HepG2 (cell line): Measurements from ENCODE around the gene KRT36. TPM values are rescaled to one million over a fixed set of nuclear protein-coding genes. Genes with fewer than 3 reads are reported as not detected.

Experiments
- ATAC-seq: fragments of 200-7000 bp; cut with Tn5 transposase; 3 replicates; pipeline ENCODE4 v1.9.1; 2020; ENCODE audit warnings: mild to moderate bottlenecking, moderate library complexity
- BruUV-seq: library from RNA; stranded (reverse); fragments of 400-500 nt; replicated peaks from 2 replicates; lab custom pipeline; 2021; lab: Mats Ljungman, UMichigan
- CTCF ChIA-PET: fragments of 300-600 bp; formaldehyde crosslinking; extraction: SDS; loops from one replicate; lab custom pipeline; 2021; ENCODE audit warnings: low total read pairs, inconsistent platforms, low intra/inter-chr PET ratio; lab: Yijun Ruan, JAX
- POLR2A ChIA-PET: fragments of 350-600 bp; sonication (Branson Sonifier 250); formaldehyde crosslinking; loops from one replicate; lab custom pipeline; 2020; ENCODE audit warnings: antibody characterized with exemption, inconsistent platforms; lab: Yijun Ruan, JAX
- DNase-seq: peaks from one replicate; pipeline ENCODE4 v3.0.0-alpha.2; 2015; ENCODE audit warnings: low spot score
- FAIRE-seq: peaks from 3 replicates; lab custom pipeline; 2011; peaks lifted over from hg19 to GRCh38; lab: Jason Lieb, UNC
- H2AFZ ChIP-seq: one replicate; pipeline ENCODE4 v1.6.1; 2011; ENCODE audit warnings: low read length, inconsistent platforms
- H3K27ac ChIP-seq: fragments of 300-600 bp; 3 replicates; pipeline ENCODE4 v1.8.0; 2011; ENCODE audit warnings: mixed run types, mild to moderate bottlenecking, mixed read lengths, low read length, inconsistent platforms; ENCODE audit not compliant: insufficient read depth; ENCODE audit errors: extremely low read length
- H3K27me3 ChIP-seq, 2 experiments: fragments of 200-600 bp in 1 of 2; 2 replicates in 1 of 2; 3 replicates in 1 of 2; pipeline versions ENCODE4 v1.6.0 to v1.8.0; 2011; ENCODE audit warnings: low read length in 2 of 2, mild to moderate bottlenecking in 2 of 2, moderate library complexity in 2 of 2, inconsistent platforms in 1 of 2; ENCODE audit not compliant: insufficient read depth in 2 of 2, control insufficient read depth in 1 of 2
- H3K36me3 ChIP-seq, 2 experiments: fragments of 200-600 bp in 1 of 2; replicated peaks in 1 of 2; 2 replicates in 1 of 2; 3 replicates in 1 of 2; pipeline versions ENCODE4 v1.5.1 to v1.8.0; 2011; ENCODE audit warnings: low read length in 2 of 2, inconsistent platforms in 1 of 2; ENCODE audit not compliant: insufficient read depth in 2 of 2, control insufficient read depth in 1 of 2
- H3K4me1 ChIP-seq: 2 replicates; pipeline ENCODE4 v1.5.1; 2012; ENCODE audit warnings: low read length, inconsistent platforms; ENCODE audit not compliant: insufficient read depth
- H3K4me2 ChIP-seq: 2 replicates; pipeline ENCODE4 v1.6.0; 2011; ENCODE audit warnings: low read depth, low read length, inconsistent platforms
- H3K4me3 ChIP-seq, 3 experiments: fragments of 200-600 bp in 1 of 3; sonication (generic), shearing (Covaris generic) in 1 of 3; replicated peaks in 1 of 3; 2 replicates each; pipeline ENCODE4 v1.5.1; 2011 to 2016; ENCODE audit warnings: low read length in 3 of 3, inconsistent platforms in 2 of 3, low read depth in 2 of 3, mild to moderate bottlenecking in 2 of 3, control low read depth in 1 of 3, mixed read lengths in 1 of 3; ENCODE audit not compliant: insufficient read depth in 1 of 3
- H3K79me2 ChIP-seq: one replicate; pipeline ENCODE4 v1.6.1; 2011; ENCODE audit warnings: low read length, inconsistent platforms; ENCODE audit not compliant: insufficient read depth
- H3K9ac ChIP-seq: 2 replicates; pipeline ENCODE4 v1.6.0; 2011; ENCODE audit warnings: mild to moderate bottlenecking, low read depth, low read length, inconsistent platforms; ENCODE audit not compliant: insufficient read depth
- H3K9me3 ChIP-seq: 2 replicates; pipeline ENCODE4 v1.5.1; 2012; ENCODE audit warnings: mild to moderate bottlenecking, low read length
- H4K20me1 ChIP-seq: 2 replicates; pipeline ENCODE4 v1.6.0; 2011; ENCODE audit warnings: inconsistent platforms, mild to moderate bottlenecking, low read length, moderate library complexity; ENCODE audit not compliant: insufficient read depth
- ARID2 ChIP-seq: sonication (generic); formaldehyde crosslinking; IDR thresholded peaks from 2 replicates; pipeline ENCODE4 v1.8.1; 2022; ENCODE audit warnings: mild to moderate bottlenecking, missing genetic modification reagents, borderline replicate concordance
- BRD4 ChIP-seq: sonication (generic); formaldehyde crosslinking; IDR thresholded peaks from 2 replicates; pipeline ENCODE4 v1.4.0; 2020; ENCODE audit warnings: missing genetic modification reagents
- BRF2 ChIP-seq: sonication (generic); formaldehyde crosslinking; IDR thresholded peaks from 2 replicates; pipeline ENCODE4 v1.8.1; 2022; ENCODE audit warnings: mild to moderate bottlenecking, missing genetic modification reagents
- CERS6 ChIP-seq: sonication (generic); formaldehyde crosslinking; IDR thresholded peaks from 2 replicates; pipeline ENCODE4 v1.5.0; 2020; ENCODE audit warnings: missing genetic modification reagents
- DZIP1 ChIP-seq: sonication (generic); formaldehyde crosslinking; IDR thresholded peaks from 2 replicates; pipeline ENCODE4 v1.5.0; 2020; ENCODE audit warnings: mild to moderate bottlenecking, missing genetic modification reagents
- LBX2 ChIP-seq: sonication (generic); formaldehyde crosslinking; IDR thresholded peaks from 2 replicates; pipeline ENCODE4 v1.5.0; 2020; ENCODE audit warnings: missing genetic modification reagents, mild to moderate bottlenecking, borderline replicate concordance
- LCORL ChIP-seq, 2 experiments: fragments of 450-650 bp in 1 of 2; sonication (generic) in 1 of 2; formaldehyde crosslinking in 1 of 2; IDR thresholded peaks; 2 replicates each; pipeline versions ENCODE4 v1.5.0 to v1.6.1; 2017 to 2020; ENCODE audit warnings: antibody characterized with exemption in 1 of 2, missing genetic modification reagents in 1 of 2
- MAFK ChIP-seq, 2 experiments: IDR thresholded peaks in 1 of 2; conservative IDR thresholded peaks in 1 of 2; 2 replicates each; pipeline ENCODE4 v1.6.1; 2011; ENCODE audit warnings: improper control_type of control experiment in 2 of 2, low read length in 2 of 2
- MXI1 ChIP-seq: IDR thresholded peaks from 3 replicates; pipeline ENCODE4 v1.6.1; 2012; ENCODE audit warnings: low read depth, low read length, inconsistent platforms, borderline replicate concordance
- NCOA1 ChIP-seq: sonication (generic); formaldehyde crosslinking; IDR thresholded peaks from 2 replicates; pipeline ENCODE4 v1.9.0; 2021; ENCODE audit warnings: missing genetic modification reagents
- NFYC ChIP-seq: IDR thresholded peaks from 2 replicates; pipeline ENCODE4 v1.6.1; 2016; ENCODE audit warnings: missing genetic modification reagents, missing compliant biosample characterization
- RAD51 ChIP-seq: fragments of 450-650 bp; IDR thresholded peaks from 2 replicates; pipeline ENCODE4 v1.6.1; 2016; ENCODE audit warnings: borderline replicate concordance
- THAP11 ChIP-seq: IDR thresholded peaks from 2 replicates; pipeline ENCODE4 v1.6.1; 2016; ENCODE audit warnings: missing biosample characterization, missing genetic modification reagents
- ZNF354B ChIP-seq: sonication (generic); formaldehyde crosslinking; IDR thresholded peaks from 2 replicates; pipeline ENCODE4 v1.8.0; 2022; ENCODE audit warnings: mild to moderate bottlenecking, missing genetic modification reagents
- ZNF639 ChIP-seq: conservative IDR thresholded peaks from 2 replicates; pipeline ENCODE4 v1.6.1; 2018; ENCODE audit warnings: missing genetic modification reagents
- ZNF670 ChIP-seq: sonication (generic); formaldehyde crosslinking; IDR thresholded peaks from 2 replicates; pipeline ENCODE4 v1.8.0; 2022; ENCODE audit warnings: mild to moderate bottlenecking, missing genetic modification reagents, borderline replicate concordance
- WGBS: methylation state at CpG from one replicate; pipeline ENCODE4 v1.1.6; 2017; ENCODE audit warnings: low lambda C conversion rate; 5-methylcytosine and 5-hydroxymethylcytosine counted together
- in situ Hi-C: cut with HindIII; loops from 2 replicates; pipeline ENCODE4 v1.10.0; 2017; ENCODE audit warnings: low pct_unique_long_range_greater_than_20kb; ENCODE audit not compliant: extremely low pct_ligation_motif_present
- intact Hi-C: fragments of 100-400 bp; cut with micrococcal nuclease; formaldehyde crosslinking; loops from one replicate; pipeline ENCODE4 v1.10.0; 2022; ENCODE audit not compliant: unreplicated experiment
- polyA plus RNA-seq, 8 experiments: library from polyadenylated mRNA; depleted of rRNA in 3 of 8; stranded (reverse) in 7 of 8; unstranded in 1 of 8; fragments of >200 nt; fragmentation: Illumina TruSeq in 4 of 8; extraction: Trizol in 4 of 8; gene quantifications; 2 replicates each; pipeline versions ENCODE4 v1.2.1 to v1.2.3, GENCODE V29; 2011 to 2016; ENCODE audit warnings: low read depth in 4 of 8, missing spikeins in 1 of 8, mixed read lengths in 1 of 8; ENCODE audit not compliant: insufficient read depth in 1 of 8
- total RNA-seq, 5 experiments: library from RNA; depleted of rRNA; stranded (reverse); fragments of >200 nt; fragmentation: Illumina TruSeq; extraction: Trizol; gene quantifications; 2 replicates each; pipeline ENCODE4 v1.2.3, GENCODE V29; 2016; ENCODE audit warnings: low read depth in 1 of 5

Gene KRT36
- total and polyA plus RNA-seq, 2 of the 13 experiments (the other 11 are each of a cell fraction or from before 2014, with no cell fraction given) = not detected

- ChIA-PET CTCF (no interaction called here), POLR2A (no interaction called here)
- FAIRE-seq = no peak
- DNase-seq = no peak
- intact Hi-C loops (no loop called here), in situ Hi-C loops (no loop called here)
- Histone ChIP-seq H4K20me1 (no peaks in the 10 kb centered on the region), H3K9me3 (no peaks in the 10 kb centered on the region), H3K27ac (no peak overlapping the region), H2AFZ (no peak overlapping the region), H3K9ac (no peak overlapping the region), H3K79me2 (no peaks in the 10 kb centered on the region), H3K36me3 (no peaks in the 10 kb centered on the region), H3K27me3 (no peaks in the 10 kb centered on the region), H3K4me1 (no peaks in the 10 kb centered on the region), H3K4me2 (no peak overlapping the region), H3K4me3 (no peak overlapping the region)
- WGBS = 17% methylated on average over 2 of the region's 2 CpGs
- BruUV-seq = no TSS peak
- ATAC-seq = no peak
- no peak for TF ChIP-seq ZNF670 (CRISPR knock-in tag)
- no peak for TF ChIP-seq DZIP1
- TF ChIP-seq ARID2 (CRISPR knock-in tag) = no peak
- TF ChIP-seq NCOA1 = no peak
- TF ChIP-seq THAP11 (CRISPR knock-in tag) = no peak
- TF ChIP-seq ZNF354B (CRISPR knock-in tag) = no peak
- TF ChIP-seq ZNF639 (CRISPR knock-in tag) = no peak
- no peak for TF ChIP-seq CERS6 (CRISPR knock-in tag)
- TF ChIP-seq RAD51 = no peak
- TF ChIP-seq LBX2 (CRISPR knock-in tag) = no peak
- TF ChIP-seq BRD4 = no peak
- TF ChIP-seq BRF2 (CRISPR knock-in tag) = no peak
- TF ChIP-seq LCORL (IDR thresholded peaks at IDR 0.05) = no peak
- no peak for TF ChIP-seq LCORL (CRISPR knock-in tag; IDR thresholded peaks at IDR 0.05)
- no peak for TF ChIP-seq MXI1
- TF ChIP-seq MAFK (conservative IDR thresholded peaks at IDR 0.05 in 1 of 2, IDR thresholded peaks at IDR 0.05 in 1 of 2; ENCODE audit: low read length in 2 of 2) = no peak
- TF ChIP-seq NFYC = no peak
Observed at GRCh38 chr17:41448506-41448905, 41.2 kb downstream of the KRT36 start.
